Stimulated activated CD4-positive, alpha-beta T cell treated with anti-CD3 and anti-CD28 coated beads, Interleukin-12 subunit alpha, Interleukin-12 subunit beta, amount 100 ng/mL, for 4 hours (primary cell): ENCODE results near the gene MALAT1.

Experiments used
- DNase-seq: peaks from one replicate; pipeline ENCODE4 v3.0.0-alpha.2; 2020

MALAT1 gene

GRCh38 chr11:65540290-65541092, 41.6 kb downstream of the MALAT1 start:
- DNase-seq: peak; percentile 83

- DNase-seq: no peak
Observed at GRCh38 chr11:65541093-65541982, 42.5 kb downstream of the MALAT1 start.

GRCh38 chr11:65542738-65543390, 44.0 kb downstream of the MALAT1 start:
- no peak for DNase-seq

- DNase-seq: no peak
Observed at GRCh38 chr11:65545853-65546216, 47.0 kb downstream of the MALAT1 start.

- peak; percentile 99 for DNase-seq
Observed at GRCh38 chr11:65546217-65546958, 47.5 kb downstream of the MALAT1 start.

- no peak for DNase-seq
Observed at GRCh38 chr11:65547446-65548125, 48.7 kb downstream of the MALAT1 start.

GRCh38 chr11:65548395-65548794, 49.5 kb downstream of the MALAT1 start:
- DNase-seq: no peak

- no peak for DNase-seq
Observed at GRCh38 chr11:65549096-65549495, 50.3 kb downstream of the MALAT1 start.

- DNase-seq: peak; percentile 56
Observed at GRCh38 chr11:65551572-65552387, 52.9 kb downstream of the MALAT1 start.

GRCh38 chr11:65552388-65552951, 53.6 kb downstream of the MALAT1 start:
- DNase-seq: no peak

GRCh38 chr11:65553301-65554001, 54.6 kb downstream of the MALAT1 start:
- DNase-seq: peak; percentile 52

- DNase-seq: no peak
Observed at GRCh38 chr11:65554057-65554818, 55.4 kb downstream of the MALAT1 start.

GRCh38 chr11:65554842-65555430, 56.1 kb downstream of the MALAT1 start:
- DNase-seq: no peak

GRCh38 chr11:65555693-65556231, 56.9 kb downstream of the MALAT1 start:
- no peak for DNase-seq
